Chondrocyte (in vitro differentiated cells): Measurements from ENCODE around the gene IGFL4. TPM values are rescaled to one million over a fixed set of nuclear protein-coding genes. Genes with fewer than 3 reads are reported as not detected.

ENCODE experiments used
- DNase-seq: peaks from one replicate; pipeline ENCODE4 v3.0.0; 2021; ENCODE audit warnings: mixed read lengths, low spot score
- H3K27ac Mint-ChIP-seq: one replicate; pipeline ENCODE4 v1.8.0; 2021; ENCODE audit warnings: mild to moderate bottlenecking, moderate library complexity, mixed read lengths; ENCODE audit not compliant: unreplicated experiment
- H3K27me3 Mint-ChIP-seq: 2 replicates; pipeline ENCODE4 v1.8.0; 2021; ENCODE audit warnings: low read depth, mixed read lengths
- H3K36me3 Mint-ChIP-seq: 2 replicates; pipeline ENCODE4 v1.8.0; 2021; ENCODE audit warnings: low read depth, mixed read lengths
- H3K4me1 Mint-ChIP-seq: 2 replicates; pipeline ENCODE4 v1.8.0; 2021; ENCODE audit warnings: low read depth, mild to moderate bottlenecking, mixed read lengths
- H3K4me3 Mint-ChIP-seq: one replicate; pipeline ENCODE4 v1.8.0; 2021; ENCODE audit warnings: mild to moderate bottlenecking, moderate library complexity, mixed read lengths; ENCODE audit not compliant: unreplicated experiment
- H3K9me3 Mint-ChIP-seq: 2 replicates; pipeline ENCODE4 v1.8.0; 2021; ENCODE audit warnings: low read depth, mixed read lengths
- CTCF ChIP-seq: fragments of 200-600 bp; sonication (generic); IDR thresholded peaks from 2 replicates; pipeline ENCODE4 v1.5.0; 2021; ENCODE audit warnings: antibody characterized with exemption, mild to moderate bottlenecking, moderate library complexity
- long read RNA-seq: library from polyadenylated mRNA; stranded (forward); transcript quantifications from one replicate; pipeline ENCODE4 v2.0.0, GENCODE V29; 2021
- total RNA-seq: library from RNA; stranded (reverse); gene quantifications from 3 replicates; pipeline ENCODE4 v1.2.1, GENCODE V29; 2021

Gene IGFL4
- total RNA-seq: 0.15 TPM in 1 of 3 replicates, not detected in the others
- long read RNA-seq: 0 reads

GRCh38 chr19:46040952-46041500 lies at the start of gene IGFL4:
Gene IGFL4, minus strand, starts transcription at chr19:46041002. Its CDS starts 40 bp downstream, at chr19:46040962.
- Mint-ChIP-seq H3K9me3 (peaks cover 24% of the 10 kb centered on the region), H3K4me1 (no peaks in the 10 kb centered on the region), H3K4me3 (no peak within 1 kb of the TSS), H3K27ac (no peak within 1 kb of the TSS), H3K27me3 (peaks cover 45% of the 10 kb centered on the region), H3K36me3 (peaks cover 19% of the 10 kb centered on the region)
- no peak for DNase-seq
- TF ChIP-seq CTCF: no peak

- Mint-ChIP-seq H3K27ac (no peak overlapping the region), H3K9me3 (peaks cover 41% of the 10 kb centered on the region), H3K4me1 (no peaks in the 10 kb centered on the region), H3K36me3 (peaks cover 25% of the 10 kb centered on the region), H3K27me3 (peaks cover 48% of the 10 kb centered on the region), H3K4me3 (no peak overlapping the region)
- TF ChIP-seq CTCF: no peak
- DNase-seq: no peak
Measured at GRCh38 chr19:46090444-46090843, 49.6 kb upstream of the IGFL4 start.

GRCh38 chr19:46089432-46089831 lies 48.6 kb upstream of the IGFL4 start:
- Mint-ChIP-seq H3K27ac (no peak overlapping the region), H3K9me3 (peaks cover 49% of the 10 kb centered on the region), H3K36me3 (peaks cover 31% of the 10 kb centered on the region), H3K4me3 (no peak overlapping the region), H3K4me1 (no peaks in the 10 kb centered on the region), H3K27me3 (peaks cover 46% of the 10 kb centered on the region)
- DNase-seq: no peak
- TF ChIP-seq CTCF: no peak

GRCh38 chr19:46088101-46088500 lies 47.3 kb upstream of the IGFL4 start:
- Mint-ChIP-seq H3K27me3 (peaks cover 46% of the 10 kb centered on the region), H3K4me3 (no peak overlapping the region), H3K36me3 (peaks cover 33% of the 10 kb centered on the region), H3K27ac (no peak overlapping the region), H3K9me3 (peaks cover 51% of the 10 kb centered on the region), H3K4me1 (no peaks in the 10 kb centered on the region)
- no peak for TF ChIP-seq CTCF
- DNase-seq: no peak

- H3K27ac Mint-ChIP-seq: no peak overlapping the region
- H3K4me3 Mint-ChIP-seq: no peak overlapping the region
- H3K4me1 Mint-ChIP-seq: peaks cover 18% of the 10 kb centered on the region
- DNase-seq: no peak
- peaks cover 32% of the 10 kb centered on the region for H3K36me3 Mint-ChIP-seq
- H3K27me3 Mint-ChIP-seq: peaks cover 42% of the 10 kb centered on the region
- TF ChIP-seq CTCF: no peak
- H3K9me3 Mint-ChIP-seq: peaks cover 51% of the 10 kb centered on the region
Measured at GRCh38 chr19:46085888-46086287, 45.1 kb upstream of the IGFL4 start.
